Embryonic facial prominence (tissue), 1 donor: ENCODE results near the gene OMD.
"Not testable (repeated sequence)": the region's sequence is repeated elsewhere in the genome, so short reads cannot be mapped to it uniquely, and the experiment has no call there.

Experiments
- DNase-seq: peaks from one replicate; pipeline ENCODE4 v3.0.0-alpha.2; 2016; ENCODE audit errors: extremely low spot score

OMD gene

DNA sequence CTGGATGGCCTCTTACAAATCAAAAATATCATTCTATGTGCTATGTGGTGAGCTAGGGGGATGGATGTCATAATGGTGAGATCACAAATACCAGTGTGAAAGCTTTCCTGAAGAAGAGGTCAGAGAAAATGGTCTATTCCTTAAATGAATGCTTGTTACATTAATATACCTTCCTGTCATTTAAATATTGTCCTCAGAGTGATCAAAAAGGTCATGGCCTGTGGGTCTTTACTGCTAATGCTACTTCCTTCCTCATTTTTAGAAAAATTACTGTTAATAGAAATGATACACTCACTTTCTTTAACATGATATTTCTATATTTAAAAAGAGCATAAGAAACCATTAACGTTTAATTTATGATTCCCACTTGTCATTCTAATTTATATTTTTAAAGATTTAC, 9.7 kb downstream of the OMD start:
- no peak for DNase-seq

DNA sequence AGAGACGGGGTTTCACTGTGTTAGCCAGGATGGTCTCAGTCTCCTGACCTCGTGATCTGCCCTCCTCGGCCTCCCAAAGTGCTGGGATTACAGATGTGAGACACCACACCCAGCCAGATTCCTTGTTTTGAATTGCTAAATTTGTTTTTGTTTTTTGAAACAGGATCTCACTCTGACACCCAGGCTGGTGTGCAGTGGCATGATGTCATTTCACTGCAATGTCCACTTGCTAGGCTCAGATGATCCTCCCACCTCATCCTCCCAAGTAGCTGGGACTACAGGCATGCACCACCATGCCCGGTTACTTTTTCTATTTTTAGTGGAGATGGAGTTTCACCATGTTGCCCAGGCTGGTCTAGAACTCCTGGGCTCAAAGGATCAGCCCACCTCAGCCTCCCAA, 13.1 kb downstream of the OMD start:
- DNase-seq = not testable (repeated sequence)

DNA sequence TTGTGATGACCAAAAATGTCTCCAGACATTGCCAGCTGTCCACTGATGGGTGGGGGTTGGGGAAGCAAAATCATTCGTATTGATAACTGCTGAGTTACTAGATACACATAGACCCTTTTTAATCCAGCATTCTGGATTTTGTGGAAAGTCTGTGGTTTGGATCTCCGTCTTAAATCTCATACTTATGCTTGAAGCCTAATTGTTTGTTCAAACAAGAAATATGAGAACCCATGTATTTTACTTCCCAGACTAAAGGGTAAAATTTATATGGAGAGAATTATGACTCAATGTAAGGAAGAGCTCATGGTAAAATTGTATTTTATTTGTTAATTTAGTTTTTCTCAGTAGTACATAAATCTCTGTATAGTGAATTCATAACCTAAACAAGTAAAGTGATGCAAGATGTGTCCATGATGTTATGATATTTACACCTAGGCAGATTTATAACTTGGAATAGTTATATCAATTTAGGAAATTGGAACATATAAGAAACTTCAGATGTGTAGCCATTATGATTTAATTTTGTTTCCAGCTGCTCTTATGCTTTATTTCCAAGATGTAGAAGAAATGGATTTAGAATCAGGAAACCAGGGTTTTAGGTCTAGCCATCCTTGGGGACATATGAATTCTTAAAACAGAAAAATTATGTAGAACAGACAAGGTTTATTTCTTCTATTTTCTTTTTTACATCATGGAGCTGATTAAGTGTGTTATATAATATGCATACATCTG, 15.4 kb downstream of the OMD start:
- DNase-seq = peak; percentile 42

DNA sequence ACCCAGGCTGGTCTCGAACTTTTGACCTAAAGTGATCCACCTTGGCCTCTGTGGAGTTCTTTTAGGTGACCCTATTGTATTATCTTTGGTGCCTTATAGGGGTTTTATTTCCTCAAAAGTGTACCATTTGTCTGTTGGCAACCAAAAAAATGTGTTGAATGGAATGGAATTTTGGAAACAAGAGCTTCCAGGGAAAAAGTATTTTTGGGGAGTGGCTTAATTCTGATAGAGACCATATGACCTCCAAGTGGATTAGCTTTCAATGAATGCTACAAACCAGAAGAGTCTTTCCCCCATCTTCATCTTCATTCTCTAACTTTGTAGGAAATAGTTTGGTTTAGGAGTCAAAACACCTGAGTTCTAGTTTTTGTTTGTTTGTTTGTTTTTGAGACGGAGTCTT, 16.5 kb downstream of the OMD start:
- no peak for DNase-seq

DNA sequence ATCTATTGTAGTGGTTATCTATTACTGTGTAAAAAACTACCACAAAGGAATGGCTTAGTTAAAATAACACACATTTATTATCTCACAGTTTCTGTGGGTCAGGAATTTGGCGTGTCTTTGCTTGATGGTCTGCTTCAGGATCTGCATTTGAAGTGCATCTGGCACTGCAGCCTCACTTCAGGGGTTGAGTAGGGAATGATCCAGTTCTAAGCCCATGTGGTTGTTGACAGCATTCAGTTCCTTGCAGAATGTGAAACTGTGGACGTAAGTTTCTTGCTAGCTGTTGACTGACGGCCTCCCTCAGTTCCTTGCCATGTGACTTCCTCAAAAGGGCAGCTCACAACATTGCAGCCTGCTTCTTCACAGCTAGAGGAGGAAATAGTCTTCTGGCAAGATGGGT, 17.8 kb downstream of the OMD start:
- DNase-seq = no peak

DNA sequence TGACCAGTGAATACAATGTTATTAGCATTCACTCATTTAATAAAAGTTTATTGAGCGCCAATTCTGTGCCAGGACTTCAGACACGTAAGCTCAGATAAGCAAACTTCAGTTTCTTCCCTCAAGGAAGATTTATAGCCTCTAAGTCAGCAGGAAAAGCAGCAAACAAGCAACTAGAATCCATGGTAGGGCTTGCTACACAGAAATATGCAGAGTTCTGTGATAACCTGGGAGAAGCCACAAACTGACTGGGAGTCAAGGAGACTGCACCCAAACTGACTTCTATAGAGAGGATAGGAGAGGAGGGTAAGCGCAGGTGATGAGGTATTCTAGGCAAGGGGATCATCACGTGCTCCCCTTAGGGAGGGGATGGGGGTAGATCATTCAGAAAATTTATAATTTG, 18.5 kb downstream of the OMD start:
- DNase-seq = no peak

DNA sequence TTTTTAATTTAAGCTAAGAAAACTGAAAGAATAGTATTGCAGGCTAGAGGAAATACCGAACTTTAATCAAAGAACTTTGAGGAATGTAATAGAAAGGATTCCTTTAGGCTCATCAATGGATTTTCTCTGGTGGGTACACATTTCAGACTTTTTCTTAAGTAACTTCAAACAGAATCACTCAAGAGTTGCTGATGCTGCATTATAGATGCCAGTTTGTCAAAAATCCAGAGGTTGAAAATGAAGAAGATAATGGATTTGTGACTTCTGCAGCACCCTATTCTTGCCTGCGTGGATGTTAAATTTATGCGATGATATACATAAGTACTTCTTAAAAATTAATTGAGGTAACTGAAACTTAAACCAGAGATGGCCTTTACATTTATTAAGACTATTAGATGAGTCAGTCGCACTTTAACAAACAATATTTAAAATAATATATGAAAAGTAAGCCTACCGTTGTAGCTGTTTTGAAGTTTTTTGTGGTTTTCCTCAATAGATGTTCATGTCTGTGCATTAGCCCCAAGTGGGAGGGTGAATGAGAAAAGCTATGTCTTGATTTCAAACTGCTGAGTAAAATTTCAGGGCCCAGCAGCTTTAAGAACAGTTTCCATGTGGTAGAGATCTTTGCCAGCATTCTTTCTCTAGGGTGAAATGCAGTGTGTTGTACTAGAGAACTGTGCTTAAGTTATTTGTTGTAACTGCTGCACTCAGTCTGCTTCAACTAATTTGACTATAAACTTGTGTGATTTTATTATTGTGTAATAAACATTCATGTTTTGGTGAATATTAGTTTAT, 20.0 kb downstream of the OMD start, which contains the start of gene OGN:
Gene OGN (minus strand): TSS at position 537 of the 795 bp plus-strand sequence. CDS start 1,171 bp downstream, outside the sequence.
- DNase-seq = peak; percentile 64

DNA sequence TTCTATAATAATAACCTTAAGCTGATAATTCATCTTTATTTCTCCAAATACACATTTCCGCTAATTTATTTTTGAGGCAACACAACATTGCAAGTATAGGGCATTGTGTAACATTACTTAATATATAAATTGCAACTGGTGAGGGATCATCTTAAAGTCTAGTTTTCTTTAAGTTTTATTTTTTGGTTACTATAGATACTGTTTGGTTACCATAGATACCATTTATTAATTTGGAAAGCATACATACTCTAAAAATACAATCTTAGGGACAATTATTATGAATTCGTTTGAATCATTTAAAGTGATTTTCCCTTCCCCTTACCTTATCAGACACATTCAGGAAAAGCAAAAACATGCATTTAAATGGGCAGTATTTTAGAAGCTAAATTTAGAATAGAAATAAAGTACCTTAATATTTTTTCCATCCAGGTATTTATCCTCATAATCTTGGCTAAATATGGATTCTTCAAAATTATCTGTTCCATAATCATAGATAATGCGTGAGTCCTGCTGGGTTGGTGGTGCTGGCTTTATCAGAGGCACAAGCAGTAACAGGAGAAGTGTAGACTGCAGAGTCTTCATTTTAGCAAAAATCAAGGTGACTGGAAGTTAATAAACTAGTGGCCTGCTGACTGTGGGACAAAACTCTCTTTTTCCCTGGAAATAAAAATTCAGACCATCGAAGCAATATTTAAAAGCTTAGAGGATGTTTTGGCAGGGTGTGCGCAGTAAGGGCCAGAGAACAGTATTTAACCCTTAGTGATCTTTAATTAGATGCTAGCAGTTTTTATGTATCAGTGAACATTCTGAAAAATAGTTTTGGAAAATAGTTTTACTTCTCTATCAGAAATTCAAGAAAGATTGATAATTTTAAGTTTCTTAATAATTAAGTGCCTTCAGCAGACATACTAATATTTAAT, 21.2 kb downstream of the OMD start:
- no peak for DNase-seq

DNA sequence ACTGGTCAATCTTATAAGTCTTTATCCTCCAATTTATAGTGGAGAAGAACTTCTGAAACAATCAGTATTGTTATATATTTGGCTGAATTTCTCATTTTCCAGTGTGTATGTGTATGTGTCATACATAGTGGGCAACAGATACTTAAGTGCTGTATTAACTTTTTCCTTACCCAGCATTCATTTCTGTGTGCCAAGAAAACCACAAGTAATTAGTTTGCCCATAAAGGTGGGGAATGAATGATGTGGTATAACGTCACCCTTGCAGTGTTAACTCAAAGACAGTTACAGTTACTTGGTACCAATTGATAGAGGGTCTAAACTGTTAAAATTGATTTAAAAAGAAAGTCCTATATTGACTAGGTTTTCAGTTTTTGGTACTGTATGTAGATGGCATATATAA, 21.9 kb downstream of the OMD start:
- DNase-seq = no peak

DNA sequence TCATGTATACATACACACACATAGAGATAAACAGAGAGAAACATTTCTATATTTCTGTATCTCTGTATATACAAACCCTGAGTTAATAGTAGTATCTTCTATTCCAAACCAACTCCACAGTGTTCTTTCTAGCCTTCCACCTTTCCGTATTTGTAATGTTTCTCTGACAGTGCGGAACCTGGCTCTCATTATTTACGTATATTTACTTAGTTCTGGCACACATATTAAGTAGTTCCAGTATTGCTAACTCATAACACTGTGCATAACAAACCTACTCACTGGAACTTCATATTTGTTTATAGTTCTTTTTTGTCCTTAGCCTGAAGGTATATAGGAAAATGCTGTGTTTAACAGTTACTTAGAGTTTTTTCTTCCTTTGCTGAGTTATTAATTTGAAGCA, 26.4 kb downstream of the OMD start:
- no peak for DNase-seq

DNA sequence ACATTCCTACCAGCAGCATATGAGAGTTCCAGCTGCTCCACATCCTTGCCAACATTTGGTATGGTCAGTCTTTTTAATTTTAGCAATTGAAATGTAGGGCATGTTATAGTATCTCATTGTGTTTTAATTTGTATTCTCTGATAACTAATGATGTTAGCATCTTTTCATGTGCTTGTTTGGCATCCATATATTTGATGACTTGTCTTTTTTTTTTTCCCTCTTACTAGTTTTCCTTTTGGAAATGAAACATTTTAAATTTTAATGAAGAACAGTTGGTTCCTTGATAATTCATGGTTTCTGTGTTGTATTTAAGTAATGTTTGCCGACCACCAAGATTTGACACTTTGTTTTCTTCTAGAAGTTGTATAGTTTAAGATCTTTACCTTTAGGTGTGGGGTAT, 28.7 kb downstream of the OMD start:
- no peak for DNase-seq

DNA sequence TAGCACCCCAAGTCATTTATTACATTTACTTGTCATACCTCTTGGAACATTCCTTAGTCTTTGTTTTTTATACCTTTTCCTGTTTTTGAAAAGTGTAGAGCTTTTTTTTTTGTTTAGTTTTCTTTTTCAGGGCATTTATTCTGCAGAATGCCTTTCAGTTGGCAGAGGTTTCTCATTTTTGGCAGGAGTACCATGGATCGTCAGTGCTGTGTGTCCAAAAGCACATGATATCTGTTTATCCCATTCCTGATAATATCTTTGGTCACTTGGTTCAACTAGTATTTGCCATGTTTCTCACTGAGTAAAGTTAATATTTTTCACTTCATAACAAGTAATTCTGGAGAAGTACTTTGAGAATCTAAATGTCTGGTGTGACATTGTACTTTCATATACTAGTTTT, 30.6 kb downstream of the OMD start:
- no peak for DNase-seq

DNA sequence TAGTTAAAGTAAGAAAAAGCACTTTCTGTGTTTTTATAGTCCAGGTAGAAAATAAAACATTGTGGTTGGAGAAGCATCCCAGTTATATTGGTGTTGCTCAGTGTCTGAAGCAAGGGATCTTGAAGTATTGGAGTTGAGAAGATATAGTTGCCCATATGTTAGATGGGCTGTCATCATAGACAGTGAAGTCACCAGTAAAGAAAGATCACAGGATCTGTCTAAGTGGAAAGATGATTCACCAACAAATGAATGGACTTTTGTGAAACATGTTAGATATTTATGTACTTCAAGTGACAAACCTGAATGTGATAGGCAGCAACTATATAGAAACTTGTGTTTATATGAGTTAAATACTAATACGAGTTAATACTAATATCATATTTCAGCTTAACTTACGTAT, 31.6 kb downstream of the OMD start:
- no peak for DNase-seq

DNA sequence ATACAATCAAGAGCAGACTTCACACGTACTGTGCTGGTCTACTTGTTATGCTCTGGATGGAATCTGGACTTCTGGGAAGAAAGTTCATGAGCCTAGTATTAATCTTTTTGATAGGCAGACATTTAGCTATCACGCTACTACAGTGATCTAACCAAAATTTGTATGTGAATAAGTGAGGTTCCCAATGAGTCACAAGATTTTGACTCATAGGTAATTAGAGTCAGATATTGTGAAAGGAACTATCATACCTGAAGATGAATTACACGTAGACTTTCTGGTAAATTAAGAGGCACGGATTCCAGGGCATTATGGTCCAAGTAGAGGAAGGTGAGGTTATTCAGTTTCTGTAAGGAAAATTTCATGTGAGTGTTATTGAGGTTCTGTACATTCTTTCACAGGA, 38.3 kb downstream of the OMD start:
- DNase-seq = no peak

DNA sequence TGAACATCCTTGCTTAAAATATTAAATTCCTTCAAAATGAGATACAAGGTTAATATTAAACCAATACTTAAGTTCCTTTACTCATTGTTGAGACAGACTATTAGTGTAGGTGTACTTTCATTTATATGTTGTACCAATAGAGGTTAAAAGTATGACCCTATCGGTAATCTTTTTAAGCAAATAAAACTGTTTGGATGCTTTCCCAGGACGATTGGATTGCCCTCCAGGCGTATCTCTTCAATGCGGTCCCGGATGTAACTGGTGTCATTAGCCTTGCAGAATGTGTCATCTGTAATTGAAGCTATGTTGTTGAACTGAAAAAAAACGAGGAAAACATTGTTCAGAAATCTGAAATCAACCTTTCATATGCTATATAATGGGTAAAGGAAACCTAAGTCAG, 38.8 kb downstream of the OMD start:
- no peak for DNase-seq

DNA sequence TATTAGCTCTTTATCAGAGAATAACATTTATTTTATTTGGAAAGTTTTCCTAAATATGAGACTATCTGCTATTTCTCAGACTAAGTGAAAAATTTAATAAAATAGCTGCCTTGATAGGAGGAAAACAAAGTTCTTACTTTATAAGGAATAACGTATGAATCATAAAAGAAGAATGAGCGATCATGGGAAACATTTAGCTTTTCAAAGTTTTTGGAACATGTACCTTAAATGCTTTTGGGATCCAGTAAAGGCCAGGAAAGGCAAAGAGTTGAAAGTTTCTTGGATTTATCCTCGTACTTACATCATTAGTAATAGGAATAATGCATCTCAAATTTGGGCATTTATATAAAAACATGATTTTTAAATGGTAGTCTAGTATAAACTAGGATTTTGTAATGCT, 39.3 kb downstream of the OMD start:
- no peak for DNase-seq

DNA sequence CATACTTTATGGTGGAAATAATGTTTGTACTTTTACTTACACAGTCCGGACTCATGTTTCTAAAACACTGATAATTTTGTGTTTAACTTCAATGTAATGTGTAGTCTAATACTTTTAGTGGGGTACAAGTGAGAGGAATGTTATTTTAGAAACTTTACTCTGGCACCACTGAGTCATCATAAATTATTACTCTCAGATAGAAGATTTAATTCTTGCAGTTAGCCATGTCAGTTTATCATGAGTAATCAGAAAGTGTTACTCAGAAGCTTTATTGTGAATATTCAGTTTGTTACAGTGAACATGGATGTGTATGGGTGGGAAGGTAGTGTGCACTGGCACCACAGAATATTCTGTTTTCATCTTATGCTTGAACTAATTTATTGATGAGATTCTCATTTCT, 39.9 kb downstream of the OMD start:
- DNase-seq = no peak

DNA sequence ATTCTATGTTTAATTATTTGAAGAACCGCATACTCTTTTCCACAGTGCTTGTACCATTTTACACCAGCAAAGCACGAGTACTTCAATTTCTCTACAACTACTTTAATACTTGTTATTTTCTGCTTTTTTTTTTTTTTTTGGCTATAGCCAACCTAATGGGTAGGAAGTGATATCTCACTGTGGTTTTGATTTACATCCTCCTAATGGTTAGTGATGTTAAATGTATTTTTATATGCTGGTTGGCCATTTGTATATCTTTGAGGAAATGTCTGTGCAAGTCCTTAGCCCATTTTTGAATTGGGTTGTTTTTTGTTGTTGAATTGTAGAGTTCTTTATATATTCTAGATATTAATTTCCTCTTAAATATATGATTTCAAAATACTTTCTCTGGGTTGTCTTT, 42.5 kb downstream of the OMD start:
- no peak for DNase-seq

DNA sequence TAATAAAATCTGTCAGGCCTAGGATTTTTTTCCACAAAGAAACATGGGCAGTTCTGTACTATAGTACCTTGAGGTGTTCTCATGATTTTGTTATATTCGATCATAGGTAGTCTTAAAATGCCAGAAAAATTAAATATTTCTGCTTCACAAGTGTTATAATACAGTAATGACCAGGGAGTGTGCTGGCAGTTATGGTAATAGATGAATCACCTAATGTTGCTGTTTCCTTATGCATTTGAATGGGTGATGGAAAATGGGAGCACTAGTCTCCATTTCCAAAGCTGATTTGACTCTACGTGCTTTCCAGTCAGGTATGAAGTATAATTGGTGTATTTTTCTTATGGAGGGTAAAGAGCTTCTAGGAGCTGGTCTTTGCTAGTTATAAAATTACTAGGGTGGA, 43.7 kb downstream of the OMD start:
- DNase-seq = no peak

DNA sequence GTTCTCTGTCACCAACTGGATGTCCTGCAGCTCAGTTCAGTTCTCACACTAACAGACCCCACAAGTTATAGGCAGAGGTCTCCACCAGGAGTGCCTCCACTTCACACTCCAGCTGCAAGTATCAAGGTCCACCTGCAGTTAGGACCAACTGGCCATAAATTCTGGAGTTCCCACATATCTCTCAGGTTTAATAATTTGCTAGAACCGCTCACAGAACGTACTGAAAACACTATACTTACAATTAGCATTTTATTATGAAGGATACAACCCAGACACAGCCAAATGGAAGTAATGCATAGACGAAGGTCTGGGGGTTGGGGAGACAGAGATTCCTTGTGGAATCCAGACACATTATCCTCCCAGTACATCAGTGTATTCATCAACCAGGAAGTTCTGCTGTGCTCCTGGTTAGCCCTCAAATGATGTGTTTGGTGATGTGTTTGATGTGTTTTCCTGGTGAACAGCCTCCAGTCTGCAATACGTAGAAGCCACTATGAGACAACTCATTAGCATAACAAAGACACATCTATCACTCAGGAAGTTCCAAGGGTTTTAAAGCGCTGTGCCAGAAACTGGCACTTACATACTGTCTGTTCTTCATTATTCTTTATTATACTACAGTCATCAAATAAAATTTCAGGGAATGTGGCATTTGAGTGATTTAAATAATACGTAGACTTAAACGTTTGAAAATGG, 45.3 kb downstream of the OMD start:
- DNase-seq = no peak

DNA sequence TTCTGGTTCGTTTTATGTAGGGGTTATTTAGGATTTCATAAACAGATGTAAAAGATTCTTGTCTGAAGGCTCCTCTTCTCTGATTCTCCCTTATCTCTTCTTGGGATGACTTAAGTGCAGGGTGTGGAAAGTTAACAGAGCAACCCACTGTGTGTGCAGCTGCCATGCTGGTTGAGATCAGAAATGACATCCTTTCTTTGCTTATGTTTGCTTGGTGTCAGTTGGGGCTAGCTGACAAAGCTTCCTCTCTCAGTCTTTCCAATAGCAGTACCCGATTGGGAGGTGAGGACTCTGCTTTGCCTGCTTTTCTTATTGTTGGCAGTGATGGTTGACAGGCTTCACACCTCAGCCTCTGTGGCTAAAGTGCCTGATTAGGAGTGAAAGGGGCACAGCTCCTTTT, 46.4 kb downstream of the OMD start:
- no peak for DNase-seq

DNA sequence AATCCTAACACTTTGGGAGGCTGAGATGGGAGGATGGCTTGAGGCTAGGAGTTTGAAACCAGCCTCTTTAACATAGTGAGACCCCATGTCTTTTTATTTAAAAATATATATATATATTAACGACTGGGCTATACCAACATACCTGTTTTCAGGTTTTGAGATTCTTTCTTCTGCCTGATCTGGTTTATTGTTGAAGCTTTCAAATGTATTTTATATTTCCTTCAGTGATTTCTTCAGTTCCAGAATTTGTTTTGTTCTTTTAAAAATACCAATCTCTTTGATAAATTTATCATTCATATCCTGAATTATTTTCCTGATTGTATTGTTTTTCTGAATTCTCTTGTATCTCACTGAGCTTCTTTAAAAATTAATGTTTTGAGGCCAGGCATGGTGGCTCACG, 51.1 kb downstream of the OMD start:
- no peak for DNase-seq
